ENCODE measurements around the gene CACNA1C. TPM values are rescaled to one million over a fixed set of nuclear protein-coding genes. Genes with fewer than 3 reads are reported as not detected.

CACNA1C gene
- total RNA-seq, 1 donor from 2014 or later: 0.02 TPM

DNA sequence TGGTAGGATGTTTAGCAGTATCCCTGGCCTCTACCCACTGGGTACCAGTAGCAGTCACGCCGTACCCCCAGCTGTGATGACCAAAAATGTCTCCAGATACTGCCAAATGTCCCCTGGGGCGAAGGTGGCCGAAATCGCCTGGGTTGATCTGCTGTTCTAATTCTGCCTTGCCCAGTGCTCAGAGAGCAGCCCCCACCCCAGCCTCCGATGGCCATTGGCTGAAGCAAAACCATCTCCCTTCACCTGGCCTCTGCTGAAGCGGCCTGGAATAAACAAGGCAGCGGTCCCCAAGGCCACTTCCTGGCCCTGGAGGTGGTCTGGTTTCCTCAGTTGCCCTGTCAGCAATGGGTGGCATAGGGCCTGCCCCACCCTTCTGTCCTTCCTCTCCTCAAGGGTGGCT lies 298.4 kb downstream of the CACNA1C start:
- peaks cover 18% of the 10 kb centered on the region for H3K4me1 Mint-ChIP-seq
- CTCF ChIA-PET: no interaction called here
- H3K4me3 Mint-ChIP-seq: no peak overlapping the region
- no peak overlapping the region for H3K27ac Mint-ChIP-seq
- TF ChIP-seq, protein P1, sequence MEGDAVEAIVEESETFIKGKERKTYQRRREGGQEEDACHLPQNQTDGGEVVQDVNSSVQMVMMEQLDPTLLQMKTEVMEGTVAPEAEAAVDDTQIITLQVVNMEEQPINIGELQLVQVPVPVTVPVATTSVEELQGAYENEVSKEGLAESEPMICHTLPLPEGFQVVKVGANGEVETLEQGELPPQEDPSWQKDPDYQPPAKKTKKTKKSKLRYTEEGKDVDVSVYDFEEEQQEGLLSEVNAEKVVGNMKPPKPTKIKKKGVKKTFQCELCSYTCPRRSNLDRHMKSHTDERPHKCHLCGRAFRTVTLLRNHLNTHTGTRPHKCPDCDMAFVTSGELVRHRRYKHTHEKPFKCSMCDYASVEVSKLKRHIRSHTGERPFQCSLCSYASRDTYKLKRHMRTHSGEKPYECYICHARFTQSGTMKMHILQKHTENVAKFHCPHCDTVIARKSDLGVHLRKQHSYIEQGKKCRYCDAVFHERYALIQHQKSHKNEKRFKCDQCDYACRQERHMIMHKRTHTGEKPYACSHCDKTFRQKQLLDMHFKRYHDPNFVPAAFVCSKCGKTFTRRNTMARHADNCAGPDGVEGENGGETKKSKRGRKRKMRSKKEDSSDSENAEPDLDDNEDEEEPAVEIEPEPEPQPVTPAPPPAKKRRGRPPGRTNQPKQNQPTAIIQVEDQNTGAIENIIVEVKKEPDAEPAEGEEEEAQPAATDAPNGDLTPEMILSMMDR (IDR thresholded peaks at IDR 0.05): no peak
- peaks cover 12% of the 10 kb centered on the region for H3K27me3 Mint-ChIP-seq
- intact Hi-C loops (cut with micrococcal nuclease): no loop called here
- H3K36me3 Mint-ChIP-seq (ENCODE audit: low read depth): no peaks in the 10 kb centered on the region
- no peak for ATAC-seq (ENCODE audit: low read depth)
- DNase-seq: no peak
- H3K9me3 Mint-ChIP-seq: no peaks in the 10 kb centered on the region
- POLR2A ChIA-PET: no interaction called here

DNA sequence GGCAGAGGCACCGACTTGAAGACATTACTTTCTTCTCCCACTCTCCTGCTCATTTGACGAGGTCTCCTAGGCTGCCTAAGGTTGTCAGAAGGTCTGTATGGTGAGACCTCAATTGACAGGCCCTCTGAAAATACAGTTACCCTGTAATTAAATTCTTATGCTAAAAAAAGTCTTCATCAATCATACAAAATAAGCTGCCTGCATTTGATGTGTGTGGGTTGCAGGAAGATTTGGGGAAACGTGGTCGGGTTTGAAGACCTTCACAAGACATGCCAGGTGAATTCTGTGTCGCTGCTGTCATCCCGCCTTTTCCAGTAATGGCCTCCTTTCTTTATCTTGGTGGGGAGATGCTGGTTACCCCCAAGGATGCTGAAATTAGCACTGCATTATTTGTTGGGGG lies 299.4 kb downstream of the CACNA1C start:
- no peak for DNase-seq
- intact Hi-C loops (cut with micrococcal nuclease): no loop called here
- Mint-ChIP-seq H3K4me1 (peaks cover 18% of the 10 kb centered on the region), H3K9me3 (no peaks in the 10 kb centered on the region), H3K36me3 (ENCODE audit: low read depth) (no peaks in the 10 kb centered on the region), H3K4me3 (no peak overlapping the region), H3K27me3 (peaks cover 17% of the 10 kb centered on the region), H3K27ac (no peak overlapping the region)
- no peak for ATAC-seq (ENCODE audit: low read depth)
- TF ChIP-seq, protein P1 (IDR thresholded peaks at IDR 0.05): no peak
- POLR2A ChIA-PET: no interaction called here
- CTCF ChIA-PET: no interaction called here

DNA sequence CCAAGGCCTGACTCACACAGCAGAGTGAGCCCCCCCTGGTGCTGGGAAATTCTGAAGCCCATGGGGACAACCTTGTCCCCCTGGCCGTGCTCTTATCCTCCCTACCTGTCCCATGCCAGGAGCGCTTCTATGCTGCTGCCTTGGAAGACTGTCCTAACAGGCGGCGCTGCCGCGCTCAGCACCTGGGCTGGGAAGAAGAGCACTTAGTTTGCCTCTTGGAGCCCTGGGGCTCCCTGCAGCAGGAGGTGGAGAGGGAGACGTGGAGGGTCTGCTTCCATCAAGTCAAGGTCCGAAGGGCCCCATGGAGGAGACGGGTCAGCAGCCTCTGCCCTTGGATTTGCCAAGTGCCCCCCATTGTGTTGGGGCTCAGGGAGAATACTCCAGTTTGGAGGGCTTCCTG lies 300.5 kb downstream of the CACNA1C start:
- ChIA-PET CTCF (no interaction called here), POLR2A (no interaction called here)
- intact Hi-C loops (cut with micrococcal nuclease): no loop called here
- TF ChIP-seq, protein P1 (IDR thresholded peaks at IDR 0.05): no peak
- H3K27me3 Mint-ChIP-seq: peaks cover 17% of the 10 kb centered on the region
- no peak for ATAC-seq (ENCODE audit: low read depth)
- no peaks in the 10 kb centered on the region for H3K9me3 Mint-ChIP-seq
- no peak overlapping the region for H3K4me3 Mint-ChIP-seq
- H3K27ac Mint-ChIP-seq: no peak overlapping the region
- H3K36me3 Mint-ChIP-seq (ENCODE audit: low read depth): no peaks in the 10 kb centered on the region
- no peak for DNase-seq
- H3K4me1 Mint-ChIP-seq: peaks cover 22% of the 10 kb centered on the region

DNA sequence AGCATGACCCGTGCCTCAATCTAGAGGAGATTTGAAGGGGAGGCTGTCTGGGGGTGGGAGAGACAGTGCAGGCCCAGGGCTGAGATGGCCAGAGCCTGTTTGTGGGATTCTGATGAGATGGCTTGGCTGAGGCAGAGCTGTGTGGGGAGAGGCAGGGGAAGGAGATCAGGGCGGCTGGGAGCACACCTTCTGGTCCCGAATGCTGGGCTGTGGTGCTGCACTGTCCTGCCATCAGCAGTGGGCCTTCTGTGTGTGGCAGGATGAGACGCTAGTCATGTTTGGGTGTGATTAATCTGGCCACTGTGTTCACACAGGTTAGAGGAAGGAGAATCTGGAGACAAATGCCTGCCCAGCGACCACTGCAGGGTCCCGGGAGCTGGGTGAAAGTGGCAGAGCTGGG lies 300.9 kb downstream of the CACNA1C start:
- TF ChIP-seq, protein P1 (IDR thresholded peaks at IDR 0.05): no peak
- ATAC-seq (ENCODE audit: low read depth): no peak
- Mint-ChIP-seq H3K27me3 (peaks cover 17% of the 10 kb centered on the region), H3K9me3 (no peaks in the 10 kb centered on the region), H3K4me1 (peaks cover 26% of the 10 kb centered on the region), H3K36me3 (ENCODE audit: low read depth) (no peaks in the 10 kb centered on the region), H3K4me3 (no peak overlapping the region), H3K27ac (no peak overlapping the region)
- intact Hi-C loops (cut with micrococcal nuclease): no loop called here
- CTCF ChIA-PET: no interaction called here
- DNase-seq: no peak
- POLR2A ChIA-PET: no interaction called here

DNA sequence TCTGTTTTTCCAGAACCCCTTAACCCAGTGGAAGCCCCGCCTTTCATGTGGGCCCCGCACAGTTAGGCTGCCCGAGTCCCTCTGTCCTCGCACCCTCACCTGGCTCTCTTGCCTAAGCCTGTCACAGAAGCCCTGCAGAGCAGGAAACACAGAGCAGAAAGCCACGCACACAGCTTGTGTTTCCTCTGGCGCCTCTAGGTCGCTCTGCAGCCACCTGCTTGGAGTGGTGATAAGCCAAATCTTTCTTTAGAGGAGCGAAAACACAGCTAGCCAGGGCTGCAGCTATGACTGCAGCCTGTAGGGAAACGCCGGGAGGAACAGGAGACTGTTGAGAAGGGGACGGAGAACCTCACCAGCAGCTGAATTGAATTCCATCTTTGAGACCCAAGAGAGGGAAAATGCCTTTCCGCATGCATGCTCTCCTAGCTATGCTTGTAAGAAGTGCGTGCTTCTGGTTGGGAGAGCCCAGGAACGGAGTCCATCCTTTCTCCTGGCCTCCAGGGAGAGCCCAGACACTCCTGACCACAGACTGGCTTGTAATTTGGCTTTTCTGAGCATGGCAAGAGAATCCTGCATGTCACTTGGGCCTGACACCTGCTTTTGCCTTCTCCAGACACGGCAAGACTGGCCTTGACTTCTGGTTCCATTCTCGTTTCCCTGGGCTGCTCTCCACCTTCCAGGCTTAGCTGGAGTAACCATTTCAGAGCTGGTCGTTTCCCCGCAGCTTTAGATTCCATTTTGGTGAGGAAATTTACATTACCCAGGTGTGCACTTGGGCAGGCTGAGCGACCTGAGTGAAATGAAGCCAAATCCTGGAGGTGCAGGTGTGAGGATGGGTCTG lies 301.6 kb downstream of the CACNA1C start:
- H3K27ac Mint-ChIP-seq: no peak overlapping the region
- no peak overlapping the region for H3K4me3 Mint-ChIP-seq

More for the DNA sequence above, 301.6 kb downstream of the CACNA1C start:
- CTCF ChIA-PET: no interaction called here
- intact Hi-C loops (cut with micrococcal nuclease): no loop called here
- H3K36me3 Mint-ChIP-seq (ENCODE audit: low read depth): no peaks in the 10 kb centered on the region
- H3K27me3 Mint-ChIP-seq: peaks cover 21% of the 10 kb centered on the region
- TF ChIP-seq, protein P1 (IDR thresholded peaks at IDR 0.05): no peak
- DNase-seq (no peak), ATAC-seq (ENCODE audit: low read depth) (no peak)
- peaks cover 30% of the 10 kb centered on the region for H3K4me1 Mint-ChIP-seq
- POLR2A ChIA-PET: no interaction called here
- H3K9me3 Mint-ChIP-seq: no peaks in the 10 kb centered on the region

Data from activated B cell treated with CpG ODN at 0.5 μM for 24 hours (primary cell).